ENCODE results near the gene KIAA1671. TPM values are rescaled to one million over a fixed set of nuclear protein-coding genes. Genes with fewer than 3 reads are reported as not detected.
"Not testable (repeated sequence)": the region's sequence is repeated elsewhere in the genome, so short reads cannot be mapped to it uniquely, and the experiment has no call there.

Gene KIAA1671
- total RNA-seq, 1 experiment from 2014 or later: 10.2 TPM

DNA sequence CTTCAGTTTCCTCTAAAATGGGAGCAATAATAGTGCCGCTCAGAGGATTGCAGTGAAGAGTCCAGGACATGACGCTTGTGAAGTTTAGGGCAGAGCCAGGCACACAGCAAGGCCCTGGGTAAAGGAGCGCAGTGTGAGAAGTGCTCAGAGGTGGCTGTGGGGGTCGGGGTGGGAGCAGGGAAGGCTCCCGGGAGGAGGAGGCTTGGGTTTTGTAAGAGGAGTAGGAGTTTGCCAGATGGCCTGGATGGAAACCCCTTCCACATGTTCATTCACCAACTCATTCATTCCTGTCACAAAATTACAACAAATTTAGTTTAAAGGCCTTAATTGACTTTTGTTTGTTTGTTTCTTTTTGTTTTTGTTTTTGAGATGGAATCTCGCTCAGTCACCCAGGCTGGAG, 283.9 kb downstream of the KIAA1671 start:
- Histone ChIP-seq H3K4me3 (no peak overlapping the region), H3K36me3 (no peaks in the 10 kb centered on the region), H3K9me3 (no peaks in the 10 kb centered on the region), H3K27me3 (no peaks in the 10 kb centered on the region)
- no peak for DNase-seq

DNA sequence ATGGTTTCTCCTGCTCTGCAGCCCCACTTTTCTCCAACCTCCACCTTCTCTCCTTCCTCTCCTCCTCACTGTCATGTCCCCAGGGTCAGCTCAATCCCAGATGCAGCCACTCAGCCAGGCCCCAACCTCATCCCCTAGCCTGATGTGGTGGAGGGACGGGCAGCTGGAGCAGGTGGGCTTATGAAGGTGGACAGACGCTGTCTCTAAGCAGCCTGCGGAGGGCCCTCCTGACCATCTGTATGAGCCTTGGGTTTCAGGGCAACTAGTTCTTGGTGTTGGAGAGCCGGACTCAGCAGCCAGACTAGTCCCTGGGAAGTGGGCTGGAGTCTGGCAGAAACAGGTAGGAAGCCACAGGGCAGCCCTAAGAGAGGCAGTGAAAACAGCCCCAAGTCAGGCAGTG, 285.0 kb downstream of the KIAA1671 start:
- no peak overlapping the region for H3K4me3 ChIP-seq
- H3K9me3 ChIP-seq: no peaks in the 10 kb centered on the region
- no peaks in the 10 kb centered on the region for H3K36me3 ChIP-seq
- H3K27me3 ChIP-seq: no peaks in the 10 kb centered on the region
- DNase-seq: no peak

DNA sequence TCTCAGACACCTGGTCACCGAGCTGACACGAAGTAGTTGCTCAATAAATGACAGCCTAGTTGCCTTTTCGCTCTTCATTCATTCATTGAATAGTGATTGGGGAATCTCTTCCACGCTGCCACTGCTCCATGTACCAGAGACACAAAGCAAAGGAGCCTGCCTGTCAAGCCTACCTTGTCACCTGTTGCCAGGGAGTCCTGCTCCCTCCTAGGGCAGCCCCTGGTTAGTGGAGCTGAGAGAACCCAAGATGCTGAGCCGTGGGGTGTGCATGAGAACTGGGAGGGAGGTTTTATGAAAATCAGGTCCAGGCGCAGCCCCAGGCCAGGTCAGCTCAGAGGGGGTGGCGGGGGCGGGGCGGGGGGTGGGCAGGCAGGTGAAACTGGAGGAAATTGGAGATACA, 285.5 kb downstream of the KIAA1671 start:
- not testable (repeated sequence) for H3K27me3 ChIP-seq, H3K36me3 ChIP-seq, H3K9me3 ChIP-seq, H3K4me3 ChIP-seq, DNase-seq

Other genes with a start within 250 kb of the KIAA1671 start
- gene PIWIL3, start 178.0 kb upstream of the KIAA1671 start, total RNA-seq (2014; rRNA removed; shearing (Covaris generic); ENCODE audit: low replicate concordance): not detected in 2 replicates
- gene SGSM1, start 146.5 kb upstream of the KIAA1671 start, total RNA-seq (2014; rRNA removed; shearing (Covaris generic); ENCODE audit: low replicate concordance): not detected in 2 replicates
- gene LHFPL7, start 6.0 kb upstream of the KIAA1671 start, total RNA-seq (2014; rRNA removed; shearing (Covaris generic); ENCODE audit: low replicate concordance): not detected in 2 replicates
- 5.1 TPM in 1 of 2 replicates, not detected in the other for gene CRYBB3, start 247.1 kb downstream of the KIAA1671 start, total RNA-seq (2014; rRNA removed; shearing (Covaris generic); ENCODE audit: low replicate concordance)